ENCODE results near the gene ETV2.

- TF ChIP-seq EZH2 (IDR thresholded peaks at IDR 0.05; ENCODE audit: insufficient read depth, poor library complexity, severe bottlenecking): no peak
- TF ChIP-seq EZH2phosphoT487 (IDR thresholded peaks at IDR 0.05; ENCODE audit: insufficient read depth, low read depth): no peak
Observed at GRCh38 chr19:35693422-35693821, 51.9 kb downstream of the ETV2 start.

All from GM23248 (cell line).